ENCODE measurements around the gene AZGP1.

DNA sequence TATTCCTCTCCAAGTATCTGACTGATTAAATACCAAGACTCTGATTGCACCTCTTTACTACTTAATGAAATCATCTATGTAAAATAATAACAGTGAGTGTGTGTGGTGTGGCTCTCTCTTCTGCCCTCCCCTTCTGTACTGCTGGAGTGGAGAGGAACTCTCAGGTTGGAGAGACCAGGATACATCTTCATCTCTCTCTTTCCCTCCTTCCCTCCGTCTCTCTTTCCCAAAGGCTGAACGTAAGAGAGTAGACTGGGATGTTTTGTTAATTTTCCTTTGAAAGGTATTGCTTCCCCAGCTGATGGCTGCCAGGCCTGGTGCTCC is 46.1 kb downstream of the AZGP1 start:
- no peak for TF ChIP-seq NFRKB (IDR thresholded peaks at IDR 0.05)
- no peak for TF ChIP-seq FOXM1 (IDR thresholded peaks at IDR 0.05; ENCODE audit: borderline replicate concordance)
- no peak for TF ChIP-seq ELF4 (IDR thresholded peaks at IDR 0.05)
- TF ChIP-seq FOXA1 (IDR thresholded peaks at IDR 0.05), result no peak
- TF ChIP-seq, protein P1, sequence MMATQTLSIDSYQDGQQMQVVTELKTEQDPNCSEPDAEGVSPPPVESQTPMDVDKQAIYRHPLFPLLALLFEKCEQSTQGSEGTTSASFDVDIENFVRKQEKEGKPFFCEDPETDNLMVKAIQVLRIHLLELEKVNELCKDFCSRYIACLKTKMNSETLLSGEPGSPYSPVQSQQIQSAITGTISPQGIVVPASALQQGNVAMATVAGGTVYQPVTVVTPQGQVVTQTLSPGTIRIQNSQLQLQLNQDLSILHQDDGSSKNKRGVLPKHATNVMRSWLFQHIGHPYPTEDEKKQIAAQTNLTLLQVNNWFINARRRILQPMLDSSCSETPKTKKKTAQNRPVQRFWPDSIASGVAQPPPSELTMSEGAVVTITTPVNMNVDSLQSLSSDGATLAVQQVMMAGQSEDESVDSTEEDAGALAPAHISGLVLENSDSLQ (IDR thresholded peaks at IDR 0.05), result no peak
- no peak for TF ChIP-seq BHLHE40 (IDR thresholded peaks at IDR 0.05; ENCODE audit: borderline replicate concordance)
- TF ChIP-seq CTBP1 (IDR thresholded peaks at IDR 0.05; ENCODE audit: borderline replicate concordance), result no peak
- TF ChIP-seq SP1 (IDR thresholded peaks at IDR 0.05), result no peak
- no peak for TF ChIP-seq HDGF (IDR thresholded peaks at IDR 0.05; ENCODE audit: borderline replicate concordance)
- no peak for TF ChIP-seq TARDBP (IDR thresholded peaks at IDR 0.05)
- TF ChIP-seq ARNT (IDR thresholded peaks at IDR 0.05), result no peak
- TF ChIP-seq L3MBTL2 (conservative IDR thresholded peaks at IDR 0.05), result no peak
